ENCODE results near the gene RWDD4.
"Not testable (repeated sequence)": the region's sequence is repeated elsewhere in the genome, so short reads cannot be mapped to it uniquely, and the experiment has no call there.

RWDD4 gene

GRCh38 chr4:183635741-183636140, 23.2 kb downstream of the RWDD4 start:
- DNase-seq (ENCODE audit: low read depth in 2 of 2), result no peak

DNA sequence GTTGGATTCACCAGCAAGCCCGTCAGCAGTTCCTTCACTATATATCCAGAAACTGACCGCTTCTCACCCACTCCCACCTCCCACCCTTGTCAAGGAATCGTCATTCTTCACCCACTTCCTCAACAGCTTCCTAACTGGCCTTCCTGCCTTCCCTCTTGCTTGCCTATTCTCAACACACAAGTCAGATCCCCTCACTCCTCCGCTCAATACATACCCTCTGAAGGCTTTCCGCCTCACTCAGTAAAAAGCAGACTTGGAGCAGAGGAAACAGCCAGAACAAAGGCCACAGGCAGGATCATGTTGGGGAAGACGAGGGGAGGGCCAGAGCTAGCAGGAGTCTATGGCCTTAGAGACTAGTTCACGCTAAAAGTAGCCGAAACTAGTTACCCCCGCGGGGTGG, 23.7 kb downstream of the RWDD4 start:
- DNase-seq (ENCODE audit: low read depth in 2 of 2), result no peak

DNA sequence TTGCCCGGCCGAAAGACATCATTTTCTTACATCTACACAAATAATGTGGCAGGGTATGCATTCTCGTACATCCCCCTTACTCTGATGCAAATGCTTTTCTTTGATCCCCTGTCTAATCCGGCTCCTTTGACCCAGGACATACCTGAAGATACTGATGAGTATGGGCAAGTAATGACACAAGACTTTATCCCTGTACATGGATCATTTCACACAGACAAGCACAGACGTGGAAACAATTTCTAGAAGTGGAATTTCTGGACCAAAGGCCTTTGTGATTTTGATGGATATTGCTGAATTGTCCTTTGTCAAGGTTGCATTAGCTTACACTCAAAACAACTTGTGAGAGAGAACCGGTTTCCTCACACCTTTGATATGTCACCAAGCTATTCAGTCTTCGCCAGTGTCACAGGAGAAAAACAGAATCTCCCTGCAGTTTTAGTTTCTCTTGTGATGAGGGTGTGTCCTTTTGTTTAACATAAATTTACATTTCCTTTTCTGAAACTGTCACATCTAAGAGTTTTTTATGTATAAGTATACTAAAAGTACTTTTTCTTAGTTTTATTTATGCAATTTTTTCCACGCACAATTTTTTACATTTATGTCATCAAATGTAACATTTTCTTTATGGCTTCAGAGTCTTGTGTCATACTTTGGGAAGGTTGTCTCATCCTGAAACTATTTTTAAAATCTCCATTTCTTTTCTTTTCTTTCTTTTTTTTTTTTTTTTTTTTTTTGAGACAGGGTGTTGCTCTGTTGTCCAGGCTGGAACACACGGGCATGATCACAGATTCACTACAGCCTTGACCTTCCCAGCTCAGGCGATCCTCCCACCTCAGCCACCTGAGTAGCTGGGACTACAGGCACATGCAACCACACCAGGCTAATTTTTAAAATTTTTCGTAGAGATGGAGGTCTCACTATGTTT, 25.2 kb downstream of the RWDD4 start:
- no peak for DNase-seq (ENCODE audit: low read depth in 2 of 2)

DNA sequence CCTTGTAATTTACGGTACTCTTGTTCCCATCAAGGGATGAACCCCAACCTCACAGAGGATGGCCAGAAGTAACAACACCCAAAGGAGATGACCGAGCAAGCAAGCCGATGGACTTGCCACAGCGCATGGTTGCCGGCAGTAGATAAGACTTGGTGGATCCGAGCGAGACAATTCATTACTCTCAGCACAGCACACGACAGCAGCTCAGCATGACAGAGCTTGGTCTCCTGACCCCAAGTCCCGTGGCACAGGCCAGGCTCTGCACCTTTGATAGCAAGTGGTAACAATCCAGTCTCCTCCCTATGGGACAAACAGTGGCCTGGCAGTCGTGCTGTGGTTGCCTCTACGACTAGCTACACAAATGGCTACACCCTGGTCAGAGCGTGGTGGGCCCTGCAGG, 26.3 kb downstream of the RWDD4 start:
- no peak for DNase-seq (ENCODE audit: low read depth in 2 of 2)

- no peak for DNase-seq (ENCODE audit: low read depth in 2 of 2)
These were observed 27.3 kb downstream of the RWDD4 start for GRCh38 chr4:183631577-183632198.

GRCh38 chr4:183627979-183628588, 30.9 kb downstream of the RWDD4 start:
- no peak for DNase-seq (ENCODE audit: low read depth in 2 of 2)

DNA sequence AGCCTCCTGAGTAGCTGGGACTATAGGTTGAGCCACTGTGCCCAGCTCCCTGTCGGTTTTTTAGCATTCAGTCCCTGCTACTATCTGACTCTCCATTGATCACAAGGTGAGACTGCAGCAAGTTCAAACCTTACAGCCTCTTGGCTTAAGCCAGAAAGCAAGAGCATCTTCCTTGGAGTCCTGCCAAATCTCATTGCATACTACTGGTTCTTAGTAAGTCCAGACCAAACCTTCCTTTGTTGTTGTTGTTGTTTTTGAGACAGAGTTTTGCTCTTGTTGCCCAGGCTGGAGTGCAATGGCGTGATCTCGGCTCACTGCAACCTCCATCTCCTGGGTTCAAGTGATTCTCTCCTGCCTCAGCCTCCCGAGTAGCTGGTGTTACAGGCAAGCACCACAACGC, 31.7 kb downstream of the RWDD4 start:
- DNase-seq (ENCODE audit: low read depth in 2 of 2), result not testable (repeated sequence)

DNA sequence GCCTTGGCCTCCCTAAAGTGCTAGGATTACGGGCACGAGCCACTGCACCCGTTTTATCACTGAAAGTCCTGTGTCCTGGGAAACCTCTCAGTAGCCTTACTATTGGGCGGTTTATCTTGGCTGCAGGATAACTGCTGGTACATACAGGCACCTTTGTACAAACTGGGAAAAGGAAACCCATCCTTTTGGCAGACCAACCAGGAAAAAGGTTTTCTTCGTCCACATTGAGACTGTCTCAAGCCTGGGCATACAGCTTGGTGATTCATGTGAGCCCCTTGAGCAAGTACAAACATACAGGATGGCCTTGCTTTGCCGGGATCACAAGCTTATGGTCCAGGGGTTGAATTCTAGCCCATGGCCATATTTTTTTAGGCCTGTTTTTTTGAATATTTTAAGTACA, 32.8 kb downstream of the RWDD4 start:
- DNase-seq (ENCODE audit: low read depth in 2 of 2), result no peak

GRCh38 chr4:183624548-183624947, 34.4 kb downstream of the RWDD4 start:
- no peak for DNase-seq (ENCODE audit: low read depth in 2 of 2)

DNA sequence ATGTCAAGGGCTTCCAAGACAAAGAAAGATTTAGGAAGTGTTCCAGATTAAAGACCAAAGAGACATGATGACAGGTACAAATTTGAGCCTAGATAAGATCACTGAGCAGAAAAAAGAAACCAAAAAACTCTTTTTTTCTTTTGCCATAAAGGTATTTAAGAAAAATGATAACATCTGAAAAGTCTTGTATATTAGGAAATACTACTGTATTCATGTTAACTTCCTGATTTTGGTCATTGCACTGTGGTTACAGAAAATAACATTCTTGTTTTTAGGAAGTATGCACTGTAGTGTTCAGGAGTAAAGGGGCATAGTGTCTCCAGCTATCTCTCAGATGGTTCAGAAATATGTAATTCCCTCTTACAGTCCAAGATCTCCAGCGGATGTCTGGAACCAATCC, 37.1 kb downstream of the RWDD4 start:
- DNase-seq (ENCODE audit: low read depth in 2 of 2), result no peak

- DNase-seq (ENCODE audit: low read depth in 2 of 2), result no peak
These were observed 38.6 kb downstream of the RWDD4 start for GRCh38 chr4:183620421-183620820.

DNA sequence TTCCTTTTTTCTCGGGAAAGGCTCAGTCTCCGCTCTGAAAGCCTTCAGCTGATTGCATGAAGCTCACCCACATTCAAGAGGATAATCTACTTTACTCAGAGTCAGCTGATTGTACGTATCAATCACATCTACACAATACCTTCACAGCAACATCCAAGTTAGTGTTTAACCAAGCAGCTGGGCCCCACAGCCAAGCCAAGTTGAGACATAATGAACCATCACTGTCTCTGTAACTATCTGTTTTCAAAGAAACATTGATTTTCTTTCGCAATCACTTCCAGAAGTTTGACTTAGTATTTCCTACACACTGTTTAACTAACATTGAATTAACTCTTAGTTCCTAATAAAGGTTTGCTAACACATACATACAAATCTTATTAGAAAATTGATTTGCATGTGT, 40.3 kb downstream of the RWDD4 start:
- DNase-seq (ENCODE audit: low read depth in 2 of 2), result no peak

- DNase-seq (ENCODE audit: low read depth in 2 of 2), result no peak
These were observed 41.9 kb downstream of the RWDD4 start for GRCh38 chr4:183617075-183617474.

- DNase-seq (ENCODE audit: low read depth in 2 of 2), result no peak
These were observed 46.4 kb downstream of the RWDD4 start for GRCh38 chr4:183612329-183613250.

- no peak for DNase-seq (ENCODE audit: low read depth in 2 of 2)
These were observed 47.7 kb downstream of the RWDD4 start for GRCh38 chr4:183611210-183611830.

GRCh38 chr4:183610613-183611012, 48.4 kb downstream of the RWDD4 start:
- no peak for DNase-seq (ENCODE audit: low read depth in 2 of 2)

DNA sequence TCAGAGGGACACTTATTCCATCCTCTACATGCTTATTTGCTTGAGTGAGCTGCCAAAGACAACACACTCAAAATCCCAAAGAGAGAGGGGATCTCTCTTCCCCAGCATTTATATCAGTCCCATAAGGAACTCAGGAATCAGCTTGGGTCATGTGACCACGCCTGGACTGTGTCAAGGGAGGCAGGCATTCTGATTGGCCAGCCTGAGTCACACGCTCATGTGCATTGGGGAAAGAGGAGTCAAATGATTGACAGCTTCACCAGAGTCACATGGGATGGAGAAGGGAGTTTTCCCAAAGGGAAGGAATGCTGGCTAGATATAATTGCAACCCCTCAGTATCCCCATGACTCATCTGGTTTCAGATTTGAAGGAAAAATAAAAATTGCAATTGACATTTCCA, 49.0 kb downstream of the RWDD4 start:
- DNase-seq (ENCODE audit: low read depth in 2 of 2), result no peak

- no peak for DNase-seq (ENCODE audit: low read depth in 2 of 2)
These were observed 49.8 kb downstream of the RWDD4 start for GRCh38 chr4:183609151-183609550.

DNA sequence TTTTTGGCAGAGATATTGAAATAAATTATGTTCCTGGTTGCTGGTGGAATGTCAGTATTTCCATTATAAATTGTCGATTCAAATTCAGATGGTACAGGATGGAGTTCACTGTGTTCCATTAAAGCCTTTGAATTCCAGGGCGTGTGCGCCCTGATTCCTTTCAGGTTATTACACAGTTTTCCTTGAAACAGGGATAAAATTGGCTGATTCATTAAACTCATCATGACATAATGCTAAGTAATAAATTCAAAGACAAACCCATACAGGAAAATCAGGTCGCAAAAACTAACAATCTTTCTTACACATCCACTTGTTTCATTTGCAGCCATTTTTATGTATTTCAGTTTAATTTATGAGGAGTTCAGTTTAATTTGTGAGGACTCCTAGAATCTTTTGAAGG, 51.1 kb downstream of the RWDD4 start:
- DNase-seq (ENCODE audit: low read depth in 2 of 2), result no peak

GRCh38 chr4:183602557-183603027, 56.4 kb downstream of the RWDD4 start:
- no peak for DNase-seq (ENCODE audit: low read depth in 2 of 2)

DNA sequence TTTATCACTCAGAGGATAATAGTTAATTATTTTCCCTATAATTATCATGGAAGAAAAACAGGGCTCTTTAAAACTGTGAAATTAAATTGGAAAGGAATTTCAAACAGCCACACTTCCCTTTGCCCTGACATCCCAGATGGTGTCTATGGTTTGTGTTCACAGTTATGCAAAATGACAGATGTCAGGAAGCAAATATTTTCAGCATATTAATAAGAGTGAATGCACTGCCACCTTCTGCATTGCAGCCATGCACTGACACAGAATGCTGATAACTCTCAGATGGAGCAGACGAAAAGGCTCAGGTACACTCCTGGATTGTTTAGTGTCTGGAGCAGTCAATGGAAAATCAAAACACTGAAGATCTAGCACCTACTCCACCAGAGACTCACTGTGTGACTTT, 57.6 kb downstream of the RWDD4 start:
- DNase-seq (ENCODE audit: low read depth in 2 of 2), result no peak
